NCI-H1930 (cell line): ENCODE results near the gene EIF2S3B.
"Not testable (repeated sequence)": the region's sequence is repeated elsewhere in the genome, so short reads cannot be mapped to it uniquely, and the experiment has no call there.

Source experiments
- DNase-seq, 2 experiments: peaks; one replicate each; lab custom pipeline; 2025; lab: John Stamatoyannopoulos, UW

Gene EIF2S3B

GRCh38 chr12:10505620-10506019 lies at the start of gene EIF2S3B:
Gene EIF2S3B (plus strand): TSS chr12:10505890. CDS start chr12:10505903, 13 bp downstream.
- no peak for DNase-seq

GRCh38 chr12:10456856-10457255 lies 48.8 kb upstream of the EIF2S3B start:
- DNase-seq = no peak

- DNase-seq = no peak
Measured at GRCh38 chr12:10457760-10458159, 47.9 kb upstream of the EIF2S3B start.

DNA sequence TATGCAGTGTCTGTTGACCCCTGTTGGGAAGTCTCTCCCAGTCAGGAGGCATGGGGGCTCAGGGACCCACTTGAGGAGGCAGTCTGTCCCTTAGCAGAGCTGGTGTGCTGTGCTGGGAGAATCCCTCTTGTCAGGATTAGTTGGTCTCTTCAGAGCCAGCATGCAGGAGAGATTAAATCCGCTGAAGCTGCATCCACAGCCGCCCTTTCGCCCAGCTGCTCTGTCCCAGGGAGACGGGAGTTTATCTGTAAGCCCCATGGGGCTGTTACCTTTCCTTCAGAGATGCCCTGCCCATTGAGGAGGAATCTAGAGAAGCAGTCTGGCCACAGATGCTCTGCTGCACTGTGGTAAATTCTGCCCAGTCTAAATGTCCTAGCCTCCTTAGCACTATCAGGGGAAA lies 39.4 kb upstream of the EIF2S3B start:
- DNase-seq = no peak

DNA sequence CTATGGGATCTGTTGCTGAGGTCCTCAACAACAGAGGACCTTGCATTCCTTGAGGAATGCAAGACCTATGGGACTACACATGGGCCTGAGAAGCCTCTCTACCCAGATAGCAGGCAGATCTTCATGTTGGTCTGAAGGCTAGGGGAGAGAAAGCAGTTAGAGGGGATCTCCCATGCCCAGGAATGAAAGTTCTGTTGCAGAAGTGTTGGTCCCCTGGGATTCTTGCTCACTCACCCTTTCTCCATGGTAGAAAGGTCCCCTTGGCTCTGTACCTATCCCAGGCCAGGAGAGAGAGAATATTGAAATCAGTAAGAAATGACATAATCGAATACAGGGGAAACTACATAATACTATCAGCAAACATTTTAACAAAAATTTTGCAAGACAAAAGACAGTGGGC lies 36.0 kb upstream of the EIF2S3B start:
- DNase-seq = no peak

DNA sequence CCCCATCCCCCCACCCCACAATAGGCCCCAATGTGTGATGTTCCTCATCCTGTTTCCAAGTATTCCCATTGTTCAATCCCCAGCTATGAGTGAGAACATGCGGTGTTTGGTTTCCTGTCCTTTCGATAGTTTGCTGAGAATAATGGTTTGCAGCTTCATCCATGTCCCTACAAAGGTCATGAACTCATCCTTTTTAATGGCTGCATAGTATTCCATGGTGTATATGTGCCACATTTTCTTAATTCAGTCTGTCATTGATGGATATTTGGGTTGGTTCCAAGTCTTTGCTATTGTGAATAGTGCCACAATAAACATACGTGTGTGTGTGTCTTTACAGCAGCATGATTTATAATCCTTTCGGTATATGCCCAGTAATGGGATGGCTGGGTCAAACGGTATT lies 32.9 kb upstream of the EIF2S3B start:
- DNase-seq = not testable (repeated sequence)

GRCh38 chr12:10481901-10482300 lies 23.8 kb upstream of the EIF2S3B start:
- DNase-seq = not testable (repeated sequence)

DNA sequence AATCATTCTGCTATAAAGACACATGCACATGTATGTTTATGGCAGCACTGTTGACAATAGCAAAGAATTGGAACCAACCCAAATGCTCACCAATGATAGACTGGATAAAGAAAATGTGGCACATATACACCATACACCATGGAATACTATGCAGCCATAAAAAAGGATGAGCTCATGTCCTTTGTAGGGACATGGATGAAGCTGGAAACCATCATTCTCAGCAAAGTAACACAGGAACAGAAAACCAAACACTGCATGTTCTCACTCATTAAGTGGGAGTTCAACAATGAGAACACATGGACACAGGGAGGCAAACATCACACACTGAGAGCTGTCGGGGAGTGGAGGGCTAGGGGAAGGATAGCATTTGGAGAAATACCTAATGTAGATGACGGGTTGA lies 18.4 kb upstream of the EIF2S3B start:
- not testable (repeated sequence) for DNase-seq

- DNase-seq = no peak
Measured at GRCh38 chr12:10491766-10492165, 13.9 kb upstream of the EIF2S3B start.

DNA sequence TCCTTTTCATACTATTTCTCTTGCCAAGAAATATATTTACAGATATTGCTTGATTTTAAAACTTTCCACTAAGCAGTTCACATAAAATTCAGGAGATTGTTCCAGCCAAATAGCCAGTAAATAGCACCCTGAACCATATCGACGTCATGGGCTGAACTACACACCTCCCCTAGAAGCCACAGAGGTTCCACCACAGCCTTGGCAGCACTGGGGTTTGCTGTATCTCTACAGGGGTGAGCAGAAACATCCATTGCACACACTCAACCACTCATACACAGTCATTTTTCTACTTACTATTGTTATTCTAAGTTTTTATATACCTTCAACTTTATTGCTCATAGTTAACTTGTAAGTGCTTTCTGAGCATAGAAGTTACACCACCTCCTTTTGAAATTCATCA lies 8.1 kb upstream of the EIF2S3B start:
- no peak for DNase-seq

DNA sequence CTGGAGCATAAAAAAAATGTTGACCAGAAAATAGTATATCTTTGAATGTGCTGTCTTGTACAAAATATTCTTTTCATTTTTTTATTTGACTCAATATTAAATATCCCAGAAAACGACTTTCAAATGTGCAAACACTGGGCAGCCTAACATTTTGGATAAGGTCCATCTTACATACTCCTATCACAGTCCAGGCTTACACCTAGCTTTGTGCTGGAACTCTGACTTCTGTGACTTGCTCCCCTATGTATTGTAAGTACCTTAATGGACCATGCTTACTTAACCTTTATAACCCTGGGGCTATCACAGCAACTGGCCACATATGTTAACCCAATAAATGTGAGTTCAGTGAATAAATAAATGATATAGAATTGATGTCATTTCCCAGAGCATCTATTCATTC lies 7.6 kb upstream of the EIF2S3B start:
- no peak for DNase-seq

- no peak for DNase-seq
Measured at GRCh38 chr12:10501030-10501429, 4.7 kb upstream of the EIF2S3B start.

DNA sequence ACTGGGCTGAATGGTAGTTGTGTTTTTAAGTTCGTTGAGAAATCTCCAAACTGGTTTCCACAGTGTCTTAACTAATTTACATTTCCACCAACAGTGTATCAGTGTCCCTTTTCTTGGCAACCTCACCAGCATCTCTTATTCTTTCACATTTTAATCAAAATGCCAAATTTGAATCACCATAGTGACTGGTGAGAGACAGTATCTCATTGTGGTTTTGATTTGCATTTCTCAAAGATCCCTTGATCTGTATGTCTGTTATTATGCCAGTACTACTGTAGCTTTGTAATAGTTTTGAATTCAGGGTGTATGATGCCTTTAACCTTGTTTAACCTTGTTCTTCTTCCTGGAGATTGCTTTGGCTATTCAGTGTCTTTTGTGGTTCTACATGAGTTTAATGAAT lies 2.2 kb upstream of the EIF2S3B start:
- no peak for DNase-seq

GRCh38 chr12:10511756-10512355 lies 6.2 kb downstream of the EIF2S3B start:
- DNase-seq = no peak

DNA sequence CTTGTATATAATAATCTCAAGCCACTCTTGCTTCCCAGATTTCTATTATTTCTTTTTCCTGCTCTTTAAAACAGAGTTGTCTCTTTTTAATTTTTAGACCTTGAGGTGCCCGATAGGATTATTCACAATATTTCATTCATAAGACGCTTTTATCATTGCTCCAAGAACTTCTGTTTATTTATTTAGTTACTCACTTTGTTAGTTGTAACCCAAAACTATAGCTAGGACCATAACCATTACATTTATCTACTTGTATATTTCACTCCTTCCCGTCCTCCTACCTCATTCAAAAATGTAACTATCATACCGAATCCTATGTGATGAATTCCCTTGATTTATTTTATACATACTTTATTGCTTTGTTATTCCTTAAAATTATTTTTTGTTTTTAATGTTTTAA lies 7.1 kb downstream of the EIF2S3B start:
- DNase-seq = no peak

GRCh38 chr12:10521555-10521954 lies 15.9 kb downstream of the EIF2S3B start:
- no peak for DNase-seq

GRCh38 chr12:10528174-10528953 lies 22.7 kb downstream of the EIF2S3B start:
- DNase-seq = no peak

DNA sequence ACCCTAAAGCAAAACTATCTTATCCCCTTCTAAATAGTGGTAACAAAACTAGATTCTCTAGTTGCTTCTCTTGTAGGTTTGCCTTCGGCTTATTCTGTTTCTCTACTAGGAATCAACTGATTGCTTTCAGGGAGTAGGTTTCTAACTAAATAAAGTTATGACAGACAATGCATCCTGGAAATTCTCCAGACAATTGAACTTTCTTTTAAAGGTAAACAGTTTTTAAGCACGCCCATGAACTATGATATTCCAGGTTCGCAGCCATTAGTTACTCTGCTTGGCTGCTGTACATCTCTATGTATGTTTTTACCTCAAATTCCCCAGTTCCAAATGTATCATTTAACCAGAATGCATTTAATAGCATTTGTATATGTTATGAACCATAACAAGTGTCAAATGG lies 23.9 kb downstream of the EIF2S3B start:
- DNase-seq = no peak

GRCh38 chr12:10537721-10538120 lies 32.0 kb downstream of the EIF2S3B start:
- DNase-seq = no peak

GRCh38 chr12:10540776-10541205 lies 35.1 kb downstream of the EIF2S3B start:
- DNase-seq = no peak

DNA sequence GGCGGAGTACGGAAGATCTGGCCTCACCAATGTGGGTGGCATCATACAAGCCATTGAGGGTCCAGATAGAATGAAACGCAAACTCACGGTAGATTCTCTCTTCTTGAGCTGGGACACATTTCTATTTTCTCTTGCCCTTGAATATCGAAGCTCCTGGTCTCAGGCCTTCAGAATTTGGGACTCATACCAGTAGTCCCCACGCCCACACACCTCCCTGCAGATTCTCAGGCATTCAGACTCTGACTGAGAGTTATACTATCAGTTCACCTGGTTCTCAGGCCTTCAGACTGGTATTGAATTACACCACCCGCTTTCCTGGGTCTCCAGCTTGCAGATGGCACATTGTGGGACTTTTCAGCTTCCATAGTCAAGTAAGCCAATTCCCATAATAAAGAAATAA lies 37.8 kb downstream of the EIF2S3B start:
- DNase-seq = no peak

DNA sequence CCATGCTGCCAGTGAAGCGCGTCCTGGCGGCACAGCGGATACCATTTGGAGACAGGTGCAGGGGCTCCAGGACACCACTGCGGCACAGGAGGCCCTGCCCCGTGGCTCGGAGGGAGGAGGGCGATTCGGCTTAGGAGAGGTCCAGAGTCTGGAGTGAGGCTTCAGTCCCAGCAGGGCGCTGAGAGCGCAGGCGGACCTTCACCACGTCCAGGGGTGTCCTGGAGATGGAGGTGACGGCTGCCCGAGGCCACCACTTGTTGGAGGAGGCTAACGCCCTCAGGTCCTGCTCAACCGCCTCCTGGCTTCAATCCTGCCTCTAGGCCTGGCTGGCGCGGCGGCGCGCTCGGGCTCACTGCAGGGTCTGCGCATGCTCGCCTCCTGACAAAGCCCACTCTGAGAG lies 45.7 kb downstream of the EIF2S3B start:
- DNase-seq = no peak

DNA sequence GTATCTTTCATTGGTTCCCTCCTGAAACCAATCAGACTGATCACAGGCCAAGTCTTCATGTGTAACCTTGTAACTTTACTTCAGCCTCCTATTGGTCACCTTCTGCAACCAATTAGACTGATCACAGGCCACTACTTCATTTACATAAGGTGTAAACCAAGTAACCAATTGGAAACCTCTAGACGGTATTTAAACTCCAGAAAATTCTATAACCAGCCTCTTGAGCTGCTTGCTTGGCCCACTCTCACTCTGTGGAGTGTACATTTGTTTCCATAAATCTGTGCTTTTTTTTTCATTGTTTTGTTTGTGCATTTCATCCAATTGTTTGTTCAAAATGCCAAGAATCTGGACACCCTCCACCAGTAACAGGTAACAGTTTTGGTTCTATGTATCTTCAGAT lies 47.5 kb downstream of the EIF2S3B start:
- DNase-seq = no peak
